HG03354 (cell line): ENCODE measurements around the gene ARHGAP44.
"Not testable (repeated sequence)": the region's sequence is repeated elsewhere in the genome, so short reads cannot be mapped to it uniquely, and the experiment has no call there.

Source experiments
- ATAC-seq: cut with Tn5 transposase; IDR thresholded peaks from one replicate; pipeline ENCODE4 v1.9.1; 2021; ENCODE audit warnings: mild to moderate bottlenecking; ENCODE audit not compliant: unreplicated experiment, poor library complexity, severe bottlenecking

The ARHGAP44 gene

GRCh38 chr17:12952012-12952411 lies 162.7 kb downstream of the ARHGAP44 start:
- no peak for ATAC-seq

- no peak for ATAC-seq
Observed at GRCh38 chr17:12953156-12953555, 163.9 kb downstream of the ARHGAP44 start.

- ATAC-seq = no peak
Observed at GRCh38 chr17:12955521-12955920, 166.2 kb downstream of the ARHGAP44 start.

- no peak for ATAC-seq
Observed at GRCh38 chr17:12958786-12959185, 169.5 kb downstream of the ARHGAP44 start.

- ATAC-seq = no peak
Observed at GRCh38 chr17:12959441-12959840, 170.1 kb downstream of the ARHGAP44 start.

- no peak for ATAC-seq
Observed at GRCh38 chr17:12961655-12962054, 172.4 kb downstream of the ARHGAP44 start.

GRCh38 chr17:12963505-12963904 lies 174.2 kb downstream of the ARHGAP44 start:
- ATAC-seq = no peak

GRCh38 chr17:12964162-12964561 lies 174.9 kb downstream of the ARHGAP44 start:
- no peak for ATAC-seq

- ATAC-seq = no peak
Observed at GRCh38 chr17:12964840-12965239, 175.5 kb downstream of the ARHGAP44 start.

- no peak for ATAC-seq
Observed at GRCh38 chr17:12965988-12966387, 176.7 kb downstream of the ARHGAP44 start.

- no peak for ATAC-seq
Observed at GRCh38 chr17:12966413-12966812, 177.1 kb downstream of the ARHGAP44 start.

- ATAC-seq = no peak
Observed at GRCh38 chr17:12967962-12968361, 178.7 kb downstream of the ARHGAP44 start.

- no peak for ATAC-seq
Observed at GRCh38 chr17:12973496-12974004, 184.3 kb downstream of the ARHGAP44 start.

- no peak for ATAC-seq
Observed at GRCh38 chr17:12974005-12974531, 184.8 kb downstream of the ARHGAP44 start.

GRCh38 chr17:12977008-12977751 lies 187.9 kb downstream of the ARHGAP44 start:
- no peak for ATAC-seq

GRCh38 chr17:12978787-12979186 lies 189.5 kb downstream of the ARHGAP44 start:
- not testable (repeated sequence) for ATAC-seq

GRCh38 chr17:12979246-12979645 lies 189.9 kb downstream of the ARHGAP44 start:
- no peak for ATAC-seq

- ATAC-seq = no peak
Observed at GRCh38 chr17:12979826-12980500, 190.7 kb downstream of the ARHGAP44 start.

GRCh38 chr17:12982224-12982623 lies 192.9 kb downstream of the ARHGAP44 start:
- ATAC-seq = no peak

- no peak for ATAC-seq
Observed at GRCh38 chr17:12983991-12984884, 194.9 kb downstream of the ARHGAP44 start.
